Left lobe of liver (tissue), 2 donors: ENCODE measurements around the gene NFE2L2. TPM values are rescaled to one million over a fixed set of nuclear protein-coding genes. Genes with fewer than 3 reads are reported as not detected.
"Not testable (repeated sequence)": the region's sequence is repeated elsewhere in the genome, so short reads cannot be mapped to it uniquely, and the experiment has no call there.

ENCODE experiments used
- ATAC-seq: fragments of 200-7000 bp; cut with Tn5 transposase; one replicate; pipeline ENCODE4 v1.9.1; 2020; ENCODE audit warnings: mild to moderate bottlenecking, moderate library complexity
- DNase-seq: peaks from one replicate; pipeline ENCODE4 v3.0.0-alpha.2; 2020; ENCODE audit warnings: low spot score
- total RNA-seq: library from RNA; stranded (reverse); gene quantifications from one replicate; pipeline ENCODE4 v1.2.1, GENCODE V29; 2021
- donor health status: DM: no; HTN: no; CAD: no; lungs with moderate emphysema.
- donor health status: DM: no; HTN: yes; CAD: no.

The NFE2L2 gene
- total RNA-seq, result 29.2 TPM

- ATAC-seq (peak; percentile 77), DNase-seq (peak; percentile 97)
Measured at GRCh38 chr2:177264693-177265587, at the start of gene NFE2L2. TSS of gene NFE2L2 (minus strand) at chr2:177264727. CDS start at chr2:177264576, 151 bp downstream.

DNA sequence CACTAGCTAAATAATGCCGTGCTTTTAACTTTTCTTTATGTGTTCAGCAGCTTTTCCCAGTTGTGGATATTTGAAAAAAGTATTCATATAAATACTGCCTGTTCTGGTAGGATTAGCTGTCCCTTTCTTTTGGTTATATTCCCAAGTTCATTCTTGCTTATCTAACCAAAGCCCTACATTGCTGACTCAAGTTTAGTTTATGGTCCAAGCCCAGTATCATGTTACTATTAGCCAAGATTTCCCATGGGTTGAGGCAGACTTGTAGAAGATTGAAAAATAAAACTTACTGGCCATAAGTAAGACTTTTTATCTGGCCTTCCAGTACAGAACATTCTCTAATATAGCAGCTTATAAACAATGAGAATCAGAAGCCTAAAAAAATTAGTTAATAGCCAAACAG is 49.7 kb upstream of the NFE2L2 start:
- ATAC-seq (peak; percentile 63), DNase-seq (no peak)

DNA sequence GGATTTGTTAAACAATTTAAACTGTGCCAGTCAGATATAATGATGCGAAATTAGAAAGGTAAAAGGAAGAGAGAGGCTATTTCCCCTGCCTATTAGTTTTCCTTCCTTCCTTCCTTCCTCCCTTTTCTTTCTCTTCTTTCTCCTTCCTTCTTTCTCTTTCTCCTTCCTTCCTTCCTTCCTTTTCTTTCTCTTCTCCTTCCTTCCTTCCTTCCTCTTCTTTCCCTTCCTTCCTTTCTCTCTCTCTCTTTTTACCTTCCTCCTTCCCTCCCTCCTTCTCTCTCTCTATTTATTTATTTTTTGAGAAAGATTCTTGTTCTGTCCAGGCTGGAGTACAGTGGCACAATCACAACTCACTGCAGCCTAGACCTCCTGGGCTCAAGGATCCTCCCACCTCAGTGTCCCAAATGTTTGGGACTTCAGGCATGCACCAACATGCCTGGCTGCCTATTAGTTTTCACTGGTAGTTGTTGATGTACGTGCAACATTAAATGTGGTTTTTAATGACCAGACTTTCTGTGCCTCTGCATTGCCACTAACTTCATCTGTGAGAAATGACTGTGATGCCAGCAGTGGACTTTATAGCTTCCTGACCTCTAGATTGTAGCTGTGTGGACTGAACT is 48.7 kb upstream of the NFE2L2 start:
- no peak for DNase-seq

DNA sequence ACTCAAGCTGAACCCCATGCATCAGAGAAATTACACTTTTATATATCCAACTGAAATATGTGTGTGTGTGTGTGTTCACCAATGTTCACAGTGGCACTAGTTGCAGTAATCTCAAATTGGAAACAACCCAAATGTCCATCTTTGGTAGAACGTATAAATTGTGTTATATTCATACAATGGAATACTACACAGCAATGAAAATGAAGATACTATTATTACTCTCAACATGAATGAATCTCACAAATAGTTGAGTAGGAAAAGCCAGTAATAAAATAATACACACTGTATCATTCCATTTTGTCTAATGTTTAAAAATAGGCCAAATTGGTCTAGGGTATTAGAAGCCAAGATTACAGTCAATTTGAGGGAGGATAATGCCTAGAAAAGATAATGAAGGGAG is 48.0 kb upstream of the NFE2L2 start:
- DNase-seq, result no peak
- no peak for ATAC-seq

More for the DNA sequence above, 48.7 kb upstream of the NFE2L2 start:
- no peak for ATAC-seq

DNA sequence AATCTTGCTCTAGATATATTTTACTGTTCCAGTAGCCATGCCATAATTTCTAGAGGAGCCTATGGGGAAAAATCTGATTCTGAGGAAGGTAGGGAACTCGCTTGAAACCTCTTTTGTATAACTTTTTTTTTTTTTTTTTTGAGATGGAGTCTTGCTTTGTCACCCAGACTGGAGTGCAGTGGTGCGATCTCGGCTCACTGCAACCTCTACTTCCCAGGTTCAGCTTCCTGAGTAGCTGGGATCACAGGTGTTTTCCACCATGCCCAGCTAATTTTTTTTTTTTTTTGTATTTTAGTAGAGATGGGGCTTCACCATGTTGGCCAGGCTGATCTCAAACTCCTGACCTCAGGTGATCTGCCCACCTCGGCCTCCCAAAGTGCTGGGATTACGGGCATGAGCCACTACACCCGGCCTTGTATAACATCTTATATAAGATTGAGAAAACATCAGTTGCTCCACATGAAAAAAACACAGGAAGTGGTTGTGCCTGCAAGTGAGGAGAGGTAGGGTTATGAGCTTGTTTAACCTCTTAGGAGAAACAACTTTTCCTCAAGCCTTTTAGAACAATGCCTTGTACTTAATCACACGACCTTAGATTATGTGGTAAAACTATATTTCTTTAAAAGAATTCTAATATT is 45.3 kb upstream of the NFE2L2 start:
- not testable (repeated sequence) for DNase-seq, ATAC-seq

DNA sequence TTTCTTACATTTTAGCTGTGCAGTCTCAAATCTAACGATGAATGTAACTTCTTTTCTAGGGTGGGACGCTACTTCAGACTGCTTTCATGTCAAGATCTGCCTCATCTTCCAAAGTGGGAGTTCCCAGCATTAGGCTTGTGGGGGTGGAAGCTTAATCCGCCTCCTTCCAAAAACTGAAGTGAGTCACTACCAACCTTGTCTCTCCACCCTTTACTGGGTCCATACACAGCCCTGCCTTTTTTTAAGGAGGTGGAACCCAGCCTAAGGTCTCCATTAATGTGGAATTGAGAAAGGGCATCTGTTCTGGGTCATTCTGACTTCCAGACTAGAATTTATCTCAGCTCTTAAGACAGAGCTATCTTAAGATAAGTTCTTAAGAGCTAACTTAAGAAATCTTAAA is 42.0 kb upstream of the NFE2L2 start:
- no peak for DNase-seq
- ATAC-seq, result no peak

DNA sequence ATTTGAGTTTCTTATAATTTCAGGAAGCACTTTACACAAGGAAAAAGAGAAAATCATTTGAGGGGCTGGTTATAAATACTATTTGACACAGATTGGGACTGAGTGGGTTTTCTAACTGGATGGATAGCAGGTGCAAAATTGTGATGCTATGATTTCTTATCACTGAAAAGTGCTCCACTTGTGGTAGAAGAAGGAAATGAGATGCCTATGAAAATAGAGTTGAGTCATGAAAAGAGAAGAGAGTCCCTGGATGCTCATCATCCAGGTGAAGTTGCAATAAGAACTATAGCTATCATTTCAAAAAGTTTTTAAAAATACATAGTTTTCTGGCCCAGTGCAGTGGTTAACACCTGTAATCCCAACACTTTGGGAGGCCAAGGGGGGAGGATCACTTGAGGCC is 39.4 kb upstream of the NFE2L2 start:
- no peak for ATAC-seq
- DNase-seq, result no peak

GRCh38 chr2:177302552-177302951 is 38.0 kb upstream of the NFE2L2 start:
- ATAC-seq (no peak), DNase-seq (no peak)

GRCh38 chr2:177298191-177298590 is 33.7 kb upstream of the NFE2L2 start:
- no peak for ATAC-seq
- DNase-seq, result no peak

- DNase-seq (no peak), ATAC-seq (peak; percentile 79)
Measured at GRCh38 chr2:177296040-177296439, 31.5 kb upstream of the NFE2L2 start.

DNA sequence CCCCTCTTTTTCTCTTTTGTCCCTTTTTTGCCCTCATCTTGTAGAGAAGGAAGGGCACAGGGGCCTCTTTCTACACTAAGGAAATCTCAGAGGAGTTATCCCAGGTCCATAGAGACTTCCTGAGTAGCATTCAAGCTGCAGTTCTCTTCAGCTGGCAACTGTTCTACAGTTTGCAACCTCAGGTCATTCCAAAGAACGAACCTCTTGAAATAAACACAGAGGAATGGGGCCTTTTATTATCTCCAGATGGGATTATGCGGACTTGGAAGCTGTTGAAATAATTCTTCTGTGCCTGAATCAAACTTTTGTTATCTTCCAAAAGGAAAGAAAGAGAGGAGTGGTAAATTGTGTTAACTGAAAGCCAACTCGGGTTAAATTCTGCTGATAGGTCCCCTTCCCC is 31.0 kb upstream of the NFE2L2 start:
- ATAC-seq (peak; percentile 78), DNase-seq (no peak)

- DNase-seq, result no peak
- ATAC-seq, result no peak
Measured at GRCh38 chr2:177291701-177292100, 27.2 kb upstream of the NFE2L2 start.

GRCh38 chr2:177289824-177290628 is 25.5 kb upstream of the NFE2L2 start:
- ATAC-seq, result no peak
- no peak for DNase-seq

GRCh38 chr2:177287814-177288213 is 23.3 kb upstream of the NFE2L2 start:
- ATAC-seq, result no peak
- no peak for DNase-seq

DNA sequence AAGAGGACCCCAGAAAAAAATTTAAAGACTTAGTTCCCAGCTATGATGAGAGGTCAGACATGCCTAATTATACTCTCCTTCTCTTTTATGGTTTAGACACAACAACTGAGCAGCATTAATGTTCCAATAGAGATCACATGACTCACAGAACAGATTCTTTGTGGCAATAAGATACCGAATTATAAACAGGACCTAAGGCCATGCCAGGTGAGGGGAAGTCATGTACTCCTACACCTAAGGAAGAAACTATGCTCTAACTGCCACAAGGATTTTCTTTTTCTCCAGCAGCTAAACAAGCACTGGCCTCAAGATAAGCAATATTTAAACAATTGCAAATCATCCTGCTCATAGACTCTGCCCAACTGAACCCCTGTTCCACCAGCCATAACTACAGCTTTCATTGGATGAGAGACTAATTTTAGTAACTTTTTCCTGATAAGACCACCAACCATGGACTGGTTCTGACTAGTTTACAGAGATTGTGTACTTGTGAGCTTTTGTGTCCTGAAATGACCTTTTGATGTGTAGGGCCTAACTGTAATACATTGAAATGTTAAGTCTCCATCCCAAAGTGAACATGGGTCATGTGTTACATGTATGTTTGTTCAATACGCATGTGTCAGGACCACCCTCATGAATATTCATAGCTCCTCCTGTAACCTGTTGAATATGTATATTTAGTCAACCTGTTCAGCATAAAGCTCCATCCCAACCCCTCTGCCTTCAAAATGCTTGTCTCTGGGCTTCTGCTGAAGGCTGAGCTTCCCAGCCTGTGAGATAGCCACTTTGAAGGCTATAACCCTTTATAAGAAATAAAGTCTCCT is 21.6 kb upstream of the NFE2L2 start:
- DNase-seq, result no peak
- ATAC-seq, result no peak

DNA sequence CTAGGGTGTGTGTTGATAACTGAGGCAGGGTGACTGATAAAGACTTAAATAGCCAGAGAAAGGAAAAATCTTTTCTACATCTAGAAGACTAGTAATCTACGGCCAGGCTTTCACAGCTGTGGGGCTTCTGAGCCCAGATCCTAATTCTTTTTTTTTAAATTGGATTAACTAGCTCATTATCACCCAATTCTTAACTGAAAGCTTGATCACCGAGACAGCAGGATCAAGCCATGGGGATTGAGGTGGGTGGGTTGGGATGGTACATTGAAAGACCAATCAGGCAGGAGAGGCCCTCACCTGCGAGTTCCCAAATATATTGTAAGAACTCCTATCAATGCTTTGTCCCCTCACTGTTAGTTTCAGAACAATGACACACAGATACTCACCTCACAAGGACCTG is 20.0 kb upstream of the NFE2L2 start:
- no peak for DNase-seq

DNA sequence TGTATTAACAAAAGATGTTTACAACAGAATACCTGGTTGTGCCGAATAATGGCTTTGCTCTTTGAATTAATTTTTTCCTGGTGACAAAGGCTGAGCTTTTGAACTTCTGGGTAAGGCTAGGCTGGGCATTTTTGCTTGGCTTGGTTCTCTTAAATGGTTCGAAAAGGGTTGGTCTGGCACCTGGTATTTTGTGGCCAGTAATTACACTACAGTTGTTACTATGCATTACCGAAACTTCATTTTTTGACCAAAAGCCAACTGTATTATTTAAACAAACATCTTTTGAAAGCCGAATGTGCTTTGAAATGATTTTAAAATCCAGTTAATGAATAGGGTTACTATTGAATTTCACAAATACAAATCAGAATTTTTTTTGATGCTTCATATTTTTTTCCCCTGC is 19.4 kb upstream of the NFE2L2 start:
- DNase-seq, result no peak
- no peak for ATAC-seq

More for the DNA sequence above, 20.0 kb upstream of the NFE2L2 start:
- ATAC-seq, result no peak

DNA sequence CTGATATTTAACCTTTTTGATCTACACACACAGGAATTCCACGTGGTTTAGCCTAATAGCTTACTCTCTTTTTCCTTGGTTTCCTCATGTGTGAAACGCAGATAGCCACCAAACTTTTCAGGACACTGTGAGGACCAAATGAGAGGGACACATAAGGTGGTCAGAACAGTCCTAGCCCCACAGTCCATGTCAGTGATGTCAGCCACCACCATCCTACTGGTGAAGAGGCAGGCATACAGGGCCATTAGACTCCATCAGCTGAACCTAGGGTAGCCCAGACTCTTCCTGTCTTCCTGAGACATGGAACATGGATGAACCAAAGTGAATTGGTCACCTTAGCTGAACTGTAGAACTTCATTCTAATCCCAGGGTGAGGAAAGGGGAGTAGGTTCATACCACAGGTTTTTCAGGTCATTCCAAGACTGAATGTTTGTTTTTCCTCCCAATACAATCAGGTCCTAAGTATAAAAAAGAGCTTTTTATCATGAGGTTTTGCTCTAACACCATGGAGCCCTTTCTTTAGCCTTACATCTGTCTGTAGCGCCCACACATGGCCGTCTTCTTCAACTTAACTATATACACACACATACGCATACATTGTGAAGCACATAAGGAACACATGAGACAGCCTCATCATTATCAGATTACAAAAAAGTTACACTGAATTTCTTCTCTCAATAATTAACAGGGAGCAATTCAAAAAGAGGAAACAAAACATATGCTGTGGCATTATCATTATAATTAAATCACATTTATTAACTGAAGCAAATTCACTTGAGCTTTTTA is 18.5 kb upstream of the NFE2L2 start:
- DNase-seq (no peak), ATAC-seq (peak; percentile 30)

- DNase-seq (peak; percentile 52), ATAC-seq (peak; percentile 91)
Measured at GRCh38 chr2:177282181-177282641, 17.7 kb upstream of the NFE2L2 start.
